Spinal cord (tissue), 10 donors: Measurements from ENCODE around the gene ERC2. TPM values are rescaled to one million over a fixed set of nuclear protein-coding genes. Genes with fewer than 3 reads are reported as not detected.

Source experiments
- DNase-seq, 6 donors: peaks; one replicate each; pipeline versions ENCODE4 v3.0.0 to v3.0.0-alpha.2; 2013 to 2015; ENCODE audit warnings: low spot score in 6 of 6, low read depth in 4 of 6
- H3K27ac ChIP-seq: one replicate; pipeline ENCODE4 v1.5.1; 2013; ENCODE audit warnings: low read depth, low read length, control low read depth
- H3K27me3 ChIP-seq: one replicate; pipeline ENCODE4 v1.6.1; 2013; ENCODE audit warnings: low read length; ENCODE audit not compliant: control insufficient read depth, insufficient read depth
- H3K36me3 ChIP-seq: one replicate; pipeline ENCODE4 v1.6.1; 2013; ENCODE audit warnings: low read length; ENCODE audit not compliant: control insufficient read depth, insufficient read depth
- H3K4me1 ChIP-seq: one replicate; pipeline ENCODE4 v1.6.1; 2013; ENCODE audit warnings: low read length; ENCODE audit not compliant: control insufficient read depth, insufficient read depth
- H3K4me3 ChIP-seq: one replicate; pipeline ENCODE4 v1.5.1; 2013; ENCODE audit warnings: low read depth, low read length, control low read depth
- H3K9me3 ChIP-seq: one replicate; pipeline ENCODE4 v1.6.1; 2013; ENCODE audit warnings: low read length; ENCODE audit not compliant: control insufficient read depth, insufficient read depth
- WGBS: methylation state at CpG from one replicate; pipeline ENCODE4 v1.1.5; 2013; ENCODE audit warnings: missing lambda C conversion rate; ENCODE audit not compliant: insufficient coverage; 5-methylcytosine and 5-hydroxymethylcytosine counted together
- polyA plus RNA-seq, 2 donors: library from polyadenylated mRNA; unstranded; fragments of 120-200 nt; gene quantifications; one replicate each; pipeline ENCODE4 v1.2.1, GENCODE V29; 2013; ENCODE audit not compliant: insufficient read length in 2 of 2
- total RNA-seq, 2 donors: library from RNA; depleted of rRNA in 1 of 2; stranded (reverse); fragments of 120-200 nt in 1 of 2; fragments of >200 nt in 1 of 2; gene quantifications; one replicate each; pipeline versions ENCODE4 v1.2.3 to v1.2.4, GENCODE V29; 2013 to 2014
- donor health status: healthy.

ERC2 gene
- total and polyA plus RNA-seq, 4 donors: 24.0 to 51.3 (median 29.7) TPM

GRCh38 chr3:55519019-55519418 lies 949.2 kb downstream of the ERC2 start:
- H3K36me3 ChIP-seq: no peaks in the 10 kb centered on the region
- no peak overlapping the region for H3K27ac ChIP-seq
- H3K4me3 ChIP-seq: no peak overlapping the region
- peaks cover 9% of the 10 kb centered on the region for H3K27me3 ChIP-seq
- peaks cover 14% of the 10 kb centered on the region for H3K4me1 ChIP-seq
- DNase-seq: peak in 1 of 6 donors; percentile 11
- H3K9me3 ChIP-seq: no peaks in the 10 kb centered on the region
- WGBS: no CpG with 5 or more reads among the region's 3 CpGs

GRCh38 chr3:55518451-55518850 lies 949.8 kb downstream of the ERC2 start:
- WGBS: no CpG with 5 or more reads among the region's 6 CpGs
- DNase-seq: peak in 3 of 6 donors; percentile 17 to 65 (median 32)
- Histone ChIP-seq H3K4me1 (peaks cover 14% of the 10 kb centered on the region), H3K27ac (no peak overlapping the region), H3K9me3 (no peaks in the 10 kb centered on the region), H3K4me3 (no peak overlapping the region), H3K27me3 (peaks cover 9% of the 10 kb centered on the region), H3K36me3 (no peaks in the 10 kb centered on the region)

- H3K4me3 ChIP-seq: no peak overlapping the region
- no peaks in the 10 kb centered on the region for H3K9me3 ChIP-seq
- H3K36me3 ChIP-seq: no peaks in the 10 kb centered on the region
- WGBS: 75% methylated on average over 2 of the region's 10 CpGs
- peaks cover 11% of the 10 kb centered on the region for H3K4me1 ChIP-seq
- H3K27me3 ChIP-seq: peaks cover 9% of the 10 kb centered on the region
- no peak overlapping the region for H3K27ac ChIP-seq
- no peak for DNase-seq
Measured at GRCh38 chr3:55516392-55517030, 951.8 kb downstream of the ERC2 start.

GRCh38 chr3:55515550-55516246 lies 952.6 kb downstream of the ERC2 start:
- Histone ChIP-seq H3K27me3 (peaks cover 9% of the 10 kb centered on the region), H3K27ac (no peak overlapping the region), H3K4me3 (no peak overlapping the region), H3K9me3 (no peaks in the 10 kb centered on the region), H3K4me1 (peaks cover 5% of the 10 kb centered on the region), H3K36me3 (no peaks in the 10 kb centered on the region)
- no peak for DNase-seq
- WGBS: 26% methylated on average over 9 of the region's 14 CpGs

GRCh38 chr3:55514962-55515361 lies 953.3 kb downstream of the ERC2 start:
- H3K36me3 ChIP-seq: no peaks in the 10 kb centered on the region
- peaks cover 5% of the 10 kb centered on the region for H3K4me1 ChIP-seq
- DNase-seq: no peak
- H3K4me3 ChIP-seq: no peak overlapping the region
- no CpG with 5 or more reads among the region's 3 CpGs for WGBS
- H3K27me3 ChIP-seq: peaks cover 9% of the 10 kb centered on the region
- H3K27ac ChIP-seq: no peak overlapping the region
- H3K9me3 ChIP-seq: no peaks in the 10 kb centered on the region

GRCh38 chr3:55512571-55513343 lies 955.5 kb downstream of the ERC2 start:
- Histone ChIP-seq H3K4me3 (no peak overlapping the region), H3K4me1 (peaks cover 5% of the 10 kb centered on the region), H3K27ac (no peak overlapping the region), H3K27me3 (peaks cover 9% of the 10 kb centered on the region), H3K36me3 (no peaks in the 10 kb centered on the region), H3K9me3 (no peaks in the 10 kb centered on the region)
- WGBS: 51% methylated on average over 10 of the region's 11 CpGs
- DNase-seq: no peak

- H3K9me3 ChIP-seq: no peaks in the 10 kb centered on the region
- H3K36me3 ChIP-seq: no peaks in the 10 kb centered on the region
- peaks cover 5% of the 10 kb centered on the region for H3K4me1 ChIP-seq
- peak in 1 of 6 donors; percentile 29 for DNase-seq
- no peak overlapping the region for H3K4me3 ChIP-seq
- 78% methylated on average over 4 of the region's 7 CpGs for WGBS
- peaks cover 9% of the 10 kb centered on the region for H3K27me3 ChIP-seq
- no peak overlapping the region for H3K27ac ChIP-seq
Measured at GRCh38 chr3:55511895-55512570, 956.2 kb downstream of the ERC2 start.

- Histone ChIP-seq H3K9me3 (no peaks in the 10 kb centered on the region), H3K27me3 (no peaks in the 10 kb centered on the region), H3K4me1 (peaks cover 5% of the 10 kb centered on the region), H3K36me3 (no peaks in the 10 kb centered on the region), H3K4me3 (no peak overlapping the region), H3K27ac (no peak overlapping the region)
- no peak for DNase-seq
- 92% methylated on average over 5 of the region's 8 CpGs for WGBS
Measured at GRCh38 chr3:55508335-55508734, 959.9 kb downstream of the ERC2 start.

- Histone ChIP-seq H3K4me1 (peaks cover 1% of the 10 kb centered on the region), H3K27ac (no peak overlapping the region), H3K36me3 (no peaks in the 10 kb centered on the region), H3K4me3 (no peak overlapping the region), H3K9me3 (no peaks in the 10 kb centered on the region), H3K27me3 (no peaks in the 10 kb centered on the region)
- WGBS: no CpG with 5 or more reads among the region's 1 CpG
- DNase-seq: no peak
Measured at GRCh38 chr3:55507808-55508207, 960.5 kb downstream of the ERC2 start.
